Stimulated activated CD4-positive, alpha-beta T cell treated with anti-CD3 and anti-CD28 coated beads, Interleukin-15, amount 100 ng/mL, for 1 hour (primary cell): ENCODE measurements around the gene RDH14.

Source experiments
- DNase-seq, 2 donors: peaks; one replicate each; pipeline ENCODE4 v3.0.0-alpha.2; 2020; ENCODE audit warnings: low read depth in 1 of 2, low spot score in 1 of 2

The RDH14 gene

GRCh38 chr2:18578033-18578432 is 17.6 kb upstream of the RDH14 start:
- DNase-seq = no peak

GRCh38 chr2:18566145-18566769 is 5.8 kb upstream of the RDH14 start:
- DNase-seq = no peak

GRCh38 chr2:18560797-18561085 is 288 bp upstream of the RDH14 start:
- DNase-seq = no peak

- no peak for DNase-seq
Measured at GRCh38 chr2:18559531-18560030, 872 bp downstream of the RDH14 start.

GRCh38 chr2:18558458-18558857 is 2.0 kb downstream of the RDH14 start:
- no peak for DNase-seq

GRCh38 chr2:18557121-18557520 is 3.3 kb downstream of the RDH14 start:
- no peak for DNase-seq

- DNase-seq = no peak
Measured at GRCh38 chr2:18552351-18553077, 7.9 kb downstream of the RDH14 start.

GRCh38 chr2:18551623-18552022 is 8.8 kb downstream of the RDH14 start:
- no peak for DNase-seq

GRCh38 chr2:18551169-18551568 is 9.3 kb downstream of the RDH14 start:
- no peak for DNase-seq

GRCh38 chr2:18550433-18550832 is 10.0 kb downstream of the RDH14 start:
- no peak for DNase-seq

- DNase-seq = no peak
Measured at GRCh38 chr2:18549083-18549482, 11.4 kb downstream of the RDH14 start.

GRCh38 chr2:18548621-18549020 is 11.8 kb downstream of the RDH14 start:
- no peak for DNase-seq

- DNase-seq = no peak
Measured at GRCh38 chr2:18546567-18546966, 13.9 kb downstream of the RDH14 start.

- DNase-seq = no peak
Measured at GRCh38 chr2:18545384-18545783, 15.1 kb downstream of the RDH14 start.

GRCh38 chr2:18544171-18544570 is 16.3 kb downstream of the RDH14 start:
- DNase-seq = no peak

GRCh38 chr2:18540872-18541271 is 19.6 kb downstream of the RDH14 start:
- DNase-seq = no peak

GRCh38 chr2:18536697-18537096 is 23.8 kb downstream of the RDH14 start:
- DNase-seq = no peak

GRCh38 chr2:18536100-18536499 is 24.4 kb downstream of the RDH14 start:
- no peak for DNase-seq

GRCh38 chr2:18531194-18531593 is 29.3 kb downstream of the RDH14 start:
- no peak for DNase-seq

GRCh38 chr2:18527822-18528221 is 32.6 kb downstream of the RDH14 start:
- DNase-seq = no peak

- no peak for DNase-seq
Measured at GRCh38 chr2:18527326-18527725, 33.1 kb downstream of the RDH14 start.

- DNase-seq = no peak
Measured at GRCh38 chr2:18526429-18526828, 34.0 kb downstream of the RDH14 start.

GRCh38 chr2:18525852-18526251 is 34.6 kb downstream of the RDH14 start:
- DNase-seq = no peak
